Measurements from ENCODE around the gene PPBP.

The PPBP gene, protein sequence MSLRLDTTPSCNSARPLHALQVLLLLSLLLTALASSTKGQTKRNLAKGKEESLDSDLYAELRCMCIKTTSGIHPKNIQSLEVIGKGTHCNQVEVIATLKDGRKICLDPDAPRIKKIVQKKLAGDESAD

GRCh38 chr4:73988061-73988460 lies at the start of gene PPBP:
TSS of gene PPBP (minus strand) at chr4:73988190. CDS start at chr4:73988103, 87 bp downstream.
- DNase-seq = no peak

- DNase-seq = no peak
These were observed 49.3 kb upstream of the PPBP start for GRCh38 chr4:74037076-74037955.

- no peak for DNase-seq
These were observed 45.7 kb upstream of the PPBP start for GRCh38 chr4:74033739-74034138.

DNA sequence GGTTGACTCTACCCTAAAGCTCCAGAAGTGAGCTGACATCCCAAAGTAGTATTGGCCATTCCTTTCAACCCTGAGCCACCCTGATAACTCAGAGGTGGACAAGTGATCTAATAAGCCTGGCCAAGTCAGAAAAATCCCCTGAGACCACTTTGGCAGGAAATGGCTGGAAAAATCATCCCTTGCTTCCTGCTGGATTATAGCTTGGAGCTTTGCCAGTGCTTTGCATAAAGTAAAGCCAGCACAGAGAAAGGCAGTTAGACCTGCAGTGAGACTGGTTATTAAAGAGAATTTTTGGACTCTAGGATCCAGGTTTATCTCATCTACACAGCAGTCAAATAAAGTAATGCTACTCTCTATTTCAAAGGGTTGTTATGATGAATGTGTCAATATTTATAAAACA lies 44.1 kb upstream of the PPBP start:
- no peak for DNase-seq

DNA sequence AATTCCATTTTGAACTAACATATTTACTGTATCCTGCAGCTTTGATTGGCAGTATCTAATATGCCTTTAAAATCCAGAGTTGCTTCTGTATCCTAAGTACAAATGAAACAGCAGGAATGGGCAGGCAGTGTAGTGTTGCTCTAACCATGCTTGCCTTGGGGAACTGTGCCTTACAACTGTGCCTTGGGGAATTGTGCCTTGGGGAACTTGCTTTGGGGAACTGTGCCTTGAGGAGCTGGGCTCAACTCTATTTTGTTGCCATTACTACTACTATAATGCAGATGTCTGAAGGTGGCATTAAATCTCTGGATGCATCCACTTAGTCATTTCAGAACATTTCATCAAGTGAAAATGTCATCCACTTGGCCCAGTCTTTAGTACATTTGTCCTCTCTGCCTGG lies 43.6 kb upstream of the PPBP start:
- no peak for DNase-seq

GRCh38 chr4:74030285-74030684 lies 42.3 kb upstream of the PPBP start:
- no peak for DNase-seq

- no peak for DNase-seq
These were observed 40.5 kb upstream of the PPBP start for GRCh38 chr4:74028504-74028903.

- no peak for DNase-seq
These were observed 35.7 kb upstream of the PPBP start for GRCh38 chr4:74023709-74024108.

DNA sequence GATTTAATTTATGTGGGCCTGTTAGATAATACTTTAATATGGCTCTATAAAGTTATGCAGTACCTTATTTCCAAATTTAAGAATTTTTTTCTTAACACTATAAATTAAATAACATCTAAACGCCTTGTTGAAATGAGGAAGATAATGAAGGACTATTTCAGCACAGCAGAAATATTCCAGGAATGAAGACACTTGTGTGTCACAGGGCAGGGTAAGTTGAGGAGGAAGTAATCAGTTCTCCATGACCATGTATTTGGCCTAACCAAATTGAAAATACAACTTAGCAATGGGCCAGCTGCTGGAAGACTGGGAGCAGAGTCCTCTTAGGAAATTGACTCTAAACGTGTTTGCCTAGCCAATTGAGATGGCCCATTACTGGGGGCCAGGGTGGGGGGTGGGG lies 33.6 kb upstream of the PPBP start:
- no peak for DNase-seq

GRCh38 chr4:74018771-74019170 lies 30.8 kb upstream of the PPBP start:
- DNase-seq = peak; percentile 44

DNA sequence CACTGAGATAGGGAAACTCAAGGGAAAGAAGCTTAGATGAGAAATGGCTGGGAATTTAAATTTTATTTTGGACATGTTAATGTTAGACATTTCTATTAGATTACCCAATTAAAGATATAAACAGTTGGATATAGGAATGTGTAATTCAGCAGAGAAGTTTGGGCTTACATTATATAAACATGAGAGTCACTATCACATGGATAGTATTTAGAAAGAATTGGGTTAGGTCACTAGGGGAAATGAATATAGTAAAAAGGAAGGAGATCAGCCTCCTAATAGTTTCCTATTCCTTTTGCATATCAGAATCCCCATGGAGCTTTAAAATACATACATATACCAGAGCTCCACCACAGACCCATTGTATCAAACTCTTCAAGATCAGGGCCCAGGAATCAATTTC lies 30.1 kb upstream of the PPBP start:
- DNase-seq = no peak

GRCh38 chr4:74016068-74016467 lies 28.1 kb upstream of the PPBP start:
- DNase-seq = no peak

DNA sequence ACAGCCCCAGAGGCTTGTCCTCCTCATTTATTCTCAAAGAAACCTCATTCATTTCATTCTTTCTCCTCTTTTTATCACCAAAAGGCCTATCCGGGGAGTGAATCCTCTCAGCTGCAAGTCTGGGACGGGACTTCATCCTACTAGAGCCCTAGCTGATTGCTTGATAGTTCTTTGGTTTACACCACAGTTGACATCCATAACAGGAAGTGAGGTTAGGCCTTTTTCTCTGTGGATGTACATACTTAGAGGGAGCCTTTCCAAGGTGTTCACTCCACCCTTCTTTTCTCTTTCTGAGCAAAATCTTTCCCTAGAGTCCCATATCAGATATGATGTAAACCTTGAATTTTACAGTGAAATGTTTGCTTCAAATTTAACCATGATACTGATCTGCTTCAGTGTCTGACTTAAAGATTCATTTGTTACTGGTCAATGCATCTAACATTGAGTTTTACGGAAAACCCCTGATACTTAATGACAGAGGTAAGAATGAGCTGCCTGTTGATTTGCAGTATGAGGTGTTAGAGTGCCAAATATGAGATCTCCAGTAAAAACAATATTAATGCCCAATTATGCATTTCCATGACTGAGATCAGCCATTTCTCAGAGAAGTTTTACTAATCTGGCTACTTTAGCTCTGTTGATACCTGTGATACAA lies 27.3 kb upstream of the PPBP start:
- no peak for DNase-seq

DNA sequence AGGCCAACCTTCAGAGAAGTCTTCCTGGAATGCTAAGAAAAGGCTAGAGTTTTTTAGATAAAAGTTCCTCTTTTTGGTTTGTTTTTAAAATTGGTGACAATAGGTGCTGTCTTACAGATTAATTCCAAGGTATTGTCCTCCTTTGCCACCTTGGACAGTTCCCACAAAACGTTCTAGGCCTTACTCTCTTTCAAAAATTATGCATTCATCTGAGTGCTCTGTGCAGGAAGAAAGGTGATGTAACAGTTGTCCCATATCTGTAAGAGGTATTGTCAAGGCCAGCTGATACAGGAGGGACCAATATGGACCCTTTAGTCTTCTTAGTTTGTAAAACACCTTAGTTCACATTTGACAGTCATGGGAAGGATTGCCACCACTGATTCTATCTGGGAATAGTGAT lies 26.3 kb upstream of the PPBP start:
- no peak for DNase-seq

GRCh38 chr4:74013264-74013663 lies 25.3 kb upstream of the PPBP start:
- DNase-seq = no peak

DNA sequence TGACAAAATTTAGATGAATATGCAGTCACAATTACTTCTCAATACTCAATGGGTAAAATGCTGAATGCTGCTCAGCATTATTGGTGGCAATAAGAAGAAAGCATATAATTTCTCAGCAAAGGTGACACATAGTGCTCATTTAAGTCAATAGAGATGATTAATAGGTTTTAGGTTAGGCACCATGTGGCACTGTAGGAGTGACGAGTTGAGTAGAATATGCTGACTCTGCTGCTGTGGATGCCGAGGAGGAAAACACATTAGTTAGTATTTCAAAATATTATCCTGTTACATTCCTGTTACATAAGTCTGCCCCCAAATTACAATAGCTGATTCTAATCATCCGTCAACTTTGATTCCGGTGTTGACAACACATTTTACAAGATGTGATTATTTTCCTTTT lies 24.1 kb upstream of the PPBP start:
- no peak for DNase-seq

DNA sequence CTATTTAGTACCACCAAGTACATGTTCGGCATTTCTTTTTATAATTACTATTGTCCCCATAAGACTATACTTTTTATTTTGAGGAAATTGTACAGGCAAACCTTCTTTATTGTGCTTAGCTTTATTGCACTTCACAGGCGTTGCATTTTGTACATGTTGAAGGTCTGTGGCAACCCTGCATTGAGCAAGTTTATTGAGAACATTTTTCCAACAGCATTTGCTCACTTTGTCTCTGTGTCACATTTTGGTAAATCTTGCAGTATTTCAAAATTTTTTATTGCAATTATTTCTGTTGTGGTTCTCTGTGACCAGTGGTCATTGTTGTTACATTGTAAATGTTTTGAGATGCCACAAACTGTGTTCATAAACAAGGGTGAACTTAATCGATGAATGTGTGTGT lies 21.3 kb upstream of the PPBP start:
- DNase-seq = no peak

DNA sequence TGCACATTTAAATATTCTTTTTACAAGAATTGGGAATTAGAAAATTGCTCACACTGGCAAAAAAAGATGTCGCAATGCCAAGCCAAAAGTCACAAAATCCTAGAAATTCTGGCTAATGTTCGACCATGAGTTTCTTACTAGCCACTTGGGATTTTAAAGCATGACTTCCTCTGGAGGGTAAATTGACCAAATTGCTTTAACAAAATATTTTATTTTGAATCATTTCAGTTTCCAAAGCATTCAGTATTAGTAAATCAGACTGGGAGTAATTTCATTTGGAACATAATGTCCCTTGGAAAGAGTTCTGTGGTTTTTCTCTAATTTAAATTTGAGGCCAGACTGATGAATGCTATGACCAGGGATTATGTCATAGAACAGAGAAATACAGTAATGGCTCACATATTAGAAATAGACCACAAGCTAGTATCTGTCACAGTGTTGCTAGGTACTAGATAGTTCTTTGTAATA lies 18.1 kb upstream of the PPBP start:
- no peak for DNase-seq

DNA sequence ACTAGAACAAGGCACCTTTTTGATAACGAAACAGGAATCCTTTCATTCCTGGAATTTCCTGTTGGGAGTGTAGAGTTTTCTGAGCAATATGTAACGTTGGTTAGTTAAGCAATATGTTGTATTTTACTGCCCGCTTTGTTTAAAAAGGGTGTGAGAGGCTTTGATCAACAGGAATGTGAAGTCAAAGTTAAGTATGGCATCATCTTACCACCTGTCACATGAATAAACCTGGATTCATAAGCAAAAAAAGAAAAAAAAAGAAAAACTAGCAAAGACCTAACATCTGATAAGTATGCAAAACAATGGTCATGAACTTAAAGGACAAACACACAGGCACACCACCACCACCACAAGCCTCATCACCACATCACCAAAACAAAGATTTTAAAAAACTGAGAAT lies 17.5 kb upstream of the PPBP start:
- no peak for DNase-seq

GRCh38 chr4:74004668-74005067 lies 16.7 kb upstream of the PPBP start:
- no peak for DNase-seq

DNA sequence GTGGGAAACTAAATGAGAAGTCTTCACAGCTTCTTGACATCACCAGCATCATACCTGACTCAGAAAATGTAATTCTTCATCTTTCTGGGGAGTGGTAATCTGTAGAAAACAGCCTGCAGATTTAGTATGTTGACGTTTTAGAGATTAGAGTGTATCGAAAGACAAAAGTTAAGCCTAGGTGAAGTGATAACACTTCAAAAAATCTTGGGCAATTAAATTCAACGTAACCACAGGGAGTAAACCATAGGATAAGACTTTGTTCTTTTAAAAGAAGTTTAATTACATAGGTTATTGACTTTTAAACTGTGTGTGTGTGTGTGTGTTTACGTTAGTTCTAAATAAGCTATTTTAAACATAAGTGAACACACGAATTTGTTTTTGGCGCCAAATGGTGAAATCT lies 12.3 kb upstream of the PPBP start:
- DNase-seq = no peak

DNA sequence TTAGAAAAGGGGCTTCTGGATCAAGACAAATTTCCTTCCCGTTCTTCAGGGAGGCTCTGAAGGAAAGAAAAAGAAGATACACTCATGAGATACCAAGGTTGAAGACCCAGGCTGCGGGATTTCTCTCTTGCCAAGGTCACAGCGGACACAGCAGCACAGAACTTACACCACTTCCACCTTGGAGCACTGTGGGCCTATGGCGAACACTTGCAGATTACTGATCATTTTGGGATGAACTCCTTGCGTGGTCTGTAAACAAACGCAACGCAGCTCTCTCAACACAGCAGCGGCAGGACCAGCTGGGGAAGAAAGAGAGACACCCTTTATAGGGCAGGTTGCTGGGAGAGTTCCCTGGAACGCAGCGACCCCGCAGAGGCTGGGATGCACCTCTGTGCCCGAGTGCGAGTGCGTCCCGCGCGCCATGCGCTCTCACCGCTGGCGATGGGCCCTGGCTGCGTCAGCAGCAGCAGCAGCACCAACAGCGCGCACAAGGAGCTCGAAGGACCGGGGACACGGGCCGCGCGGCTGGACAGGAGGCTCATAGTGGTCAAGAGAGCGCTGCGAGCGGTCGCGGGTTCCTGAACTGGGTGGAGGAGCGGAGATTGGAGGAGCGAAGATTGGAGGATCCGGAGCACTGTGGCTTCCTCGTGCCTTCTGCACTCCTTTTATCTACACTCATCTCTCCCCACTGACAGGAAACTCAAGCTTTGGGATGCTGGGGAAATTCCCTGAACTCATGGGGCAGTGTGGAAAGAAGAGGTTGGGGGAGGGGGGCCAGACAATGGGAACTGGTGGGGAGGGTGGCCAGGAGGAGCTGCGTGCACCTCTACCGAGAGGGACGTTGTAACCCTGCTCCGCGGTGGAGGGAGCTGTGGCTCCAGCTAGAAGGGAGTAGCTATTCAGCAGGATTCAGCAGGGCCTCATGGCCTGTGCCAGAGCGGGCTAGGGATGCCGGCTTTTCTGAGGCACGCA lies 10.3 kb upstream of the PPBP start, which contains the start of gene CXCL5:
Gene CXCL5 (minus strand): TSS at position 638 of the 972 bp plus-strand sequence. CDS start 96 bp downstream, at position 542.
- no peak for DNase-seq

GRCh38 chr4:73992050-73992449 lies 4.1 kb upstream of the PPBP start:
- DNase-seq = no peak
